HCT116 (cell line): ENCODE data around the gene BRI3BP.

ENCODE experiments used
- POLR2A ChIP-seq: IDR thresholded peaks from 2 replicates; pipeline ENCODE4 v1.7.0; 2011; ENCODE audit warnings: borderline replicate concordance; ENCODE audit not compliant: insufficient read depth, insufficient read length; ENCODE audit errors: extremely low read depth
- SRF ChIP-seq: IDR thresholded peaks from 2 replicates; pipeline ENCODE4 v1.6.1; 2012; ENCODE audit warnings: low read depth
- TF ChIP-seq, protein P1 (sequence below), 3 experiments: fragments of 200-600 bp in 1 of 3; sonication (generic) in 1 of 3; IDR thresholded peaks in 2 of 3; conservative IDR thresholded peaks in 1 of 3; 2 replicates each; pipeline ENCODE4 v1.5.1; 2012 to 2017; ENCODE audit warnings: low read depth in 2 of 3, low read length in 2 of 3, antibody characterized with exemption in 1 of 3, borderline replicate concordance in 1 of 3, control low read depth in 1 of 3, mild to moderate bottlenecking in 1 of 3, mixed read lengths in 1 of 3, mixed run types in 1 of 3, moderate library complexity in 1 of 3; ENCODE audit not compliant: insufficient read depth in 1 of 3
- TF ChIP-seq, protein P2 (sequence below): IDR thresholded peaks from 2 replicates; pipeline ENCODE4 v1.6.1; 2012; ENCODE audit warnings: low read depth

DNA sequence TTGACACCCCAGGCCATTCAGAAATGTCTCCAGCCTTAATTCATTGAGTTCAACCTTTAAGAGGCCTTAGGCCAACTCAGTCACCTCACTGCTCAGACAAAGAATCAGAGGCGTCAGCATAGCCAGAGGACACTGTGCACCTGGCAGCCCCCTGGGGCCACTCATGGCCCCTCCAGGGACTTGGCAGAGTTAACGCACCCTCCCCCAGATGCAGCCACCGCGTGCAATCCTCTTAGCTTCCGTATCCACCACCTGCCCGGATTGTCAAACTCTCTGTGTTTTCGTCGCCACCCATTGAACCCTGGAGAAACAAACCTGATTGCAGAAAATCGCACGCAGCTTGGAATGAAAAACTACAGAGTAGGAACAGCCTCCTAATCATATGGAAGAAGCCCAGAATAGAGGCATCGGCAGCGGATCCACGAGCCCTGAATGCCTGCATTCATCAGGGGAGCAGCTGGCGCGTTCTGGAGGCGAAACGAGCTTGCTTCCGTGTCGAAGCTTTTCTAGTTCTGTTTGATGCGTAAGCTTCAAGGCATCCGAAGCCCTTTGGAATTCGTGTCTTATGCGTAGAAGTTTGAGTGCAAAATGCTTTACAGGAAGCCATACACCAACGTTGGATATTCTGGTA, 22.4 kb downstream of the BRI3BP start:
- TF ChIP-seq, protein P1, sequence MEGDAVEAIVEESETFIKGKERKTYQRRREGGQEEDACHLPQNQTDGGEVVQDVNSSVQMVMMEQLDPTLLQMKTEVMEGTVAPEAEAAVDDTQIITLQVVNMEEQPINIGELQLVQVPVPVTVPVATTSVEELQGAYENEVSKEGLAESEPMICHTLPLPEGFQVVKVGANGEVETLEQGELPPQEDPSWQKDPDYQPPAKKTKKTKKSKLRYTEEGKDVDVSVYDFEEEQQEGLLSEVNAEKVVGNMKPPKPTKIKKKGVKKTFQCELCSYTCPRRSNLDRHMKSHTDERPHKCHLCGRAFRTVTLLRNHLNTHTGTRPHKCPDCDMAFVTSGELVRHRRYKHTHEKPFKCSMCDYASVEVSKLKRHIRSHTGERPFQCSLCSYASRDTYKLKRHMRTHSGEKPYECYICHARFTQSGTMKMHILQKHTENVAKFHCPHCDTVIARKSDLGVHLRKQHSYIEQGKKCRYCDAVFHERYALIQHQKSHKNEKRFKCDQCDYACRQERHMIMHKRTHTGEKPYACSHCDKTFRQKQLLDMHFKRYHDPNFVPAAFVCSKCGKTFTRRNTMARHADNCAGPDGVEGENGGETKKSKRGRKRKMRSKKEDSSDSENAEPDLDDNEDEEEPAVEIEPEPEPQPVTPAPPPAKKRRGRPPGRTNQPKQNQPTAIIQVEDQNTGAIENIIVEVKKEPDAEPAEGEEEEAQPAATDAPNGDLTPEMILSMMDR (IDR thresholded peaks at IDR 0.05 in 2 of 3, conservative IDR thresholded peaks at IDR 0.05 in 1 of 3; ENCODE audit: borderline replicate concordance in 1 of 3, insufficient read depth in 1 of 3, low read depth in 2 of 3, low read length in 2 of 3): no peak
- no peak for TF ChIP-seq POLR2A
- TF ChIP-seq, protein P2, sequence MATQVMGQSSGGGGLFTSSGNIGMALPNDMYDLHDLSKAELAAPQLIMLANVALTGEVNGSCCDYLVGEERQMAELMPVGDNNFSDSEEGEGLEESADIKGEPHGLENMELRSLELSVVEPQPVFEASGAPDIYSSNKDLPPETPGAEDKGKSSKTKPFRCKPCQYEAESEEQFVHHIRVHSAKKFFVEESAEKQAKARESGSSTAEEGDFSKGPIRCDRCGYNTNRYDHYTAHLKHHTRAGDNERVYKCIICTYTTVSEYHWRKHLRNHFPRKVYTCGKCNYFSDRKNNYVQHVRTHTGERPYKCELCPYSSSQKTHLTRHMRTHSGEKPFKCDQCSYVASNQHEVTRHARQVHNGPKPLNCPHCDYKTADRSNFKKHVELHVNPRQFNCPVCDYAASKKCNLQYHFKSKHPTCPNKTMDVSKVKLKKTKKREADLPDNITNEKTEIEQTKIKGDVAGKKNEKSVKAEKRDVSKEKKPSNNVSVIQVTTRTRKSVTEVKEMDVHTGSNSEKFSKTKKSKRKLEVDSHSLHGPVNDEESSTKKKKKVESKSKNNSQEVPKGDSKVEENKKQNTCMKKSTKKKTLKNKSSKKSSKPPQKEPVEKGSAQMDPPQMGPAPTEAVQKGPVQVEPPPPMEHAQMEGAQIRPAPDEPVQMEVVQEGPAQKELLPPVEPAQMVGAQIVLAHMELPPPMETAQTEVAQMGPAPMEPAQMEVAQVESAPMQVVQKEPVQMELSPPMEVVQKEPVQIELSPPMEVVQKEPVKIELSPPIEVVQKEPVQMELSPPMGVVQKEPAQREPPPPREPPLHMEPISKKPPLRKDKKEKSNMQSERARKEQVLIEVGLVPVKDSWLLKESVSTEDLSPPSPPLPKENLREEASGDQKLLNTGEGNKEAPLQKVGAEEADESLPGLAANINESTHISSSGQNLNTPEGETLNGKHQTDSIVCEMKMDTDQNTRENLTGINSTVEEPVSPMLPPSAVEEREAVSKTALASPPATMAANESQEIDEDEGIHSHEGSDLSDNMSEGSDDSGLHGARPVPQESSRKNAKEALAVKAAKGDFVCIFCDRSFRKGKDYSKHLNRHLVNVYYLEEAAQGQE: no peak
- no peak for TF ChIP-seq SRF
